GM23338 (cell line): ENCODE measurements around the gene ARRDC1.

ENCODE experiments used
- CTCF ChIP-seq, 2 experiments: fragments of 200-600 bp in 1 of 2; sonication (generic) in 1 of 2; conservative IDR thresholded peaks; 2 replicates each; pipeline versions ENCODE4 v1.5.1 to v1.6.1; 2016 to 2017; ENCODE audit warnings: antibody characterized with exemption in 2 of 2, low read depth in 2 of 2, mild to moderate bottlenecking in 2 of 2, moderate library complexity in 1 of 2
- EZH2 ChIP-seq: fragments of 200-600 bp; sonication (generic); IDR thresholded peaks from one replicate; pipeline ENCODE4 v1.8.0; 2017; ENCODE audit warnings: antibody characterized with exemption, mild to moderate bottlenecking, low read depth; ENCODE audit not compliant: unreplicated experiment
- EZH2phosphoT487 ChIP-seq: fragments of 200-600 bp; sonication (generic); IDR thresholded peaks from one replicate; pipeline ENCODE4 v1.8.1; 2018; ENCODE audit warnings: antibody characterized with exemption; ENCODE audit not compliant: unreplicated experiment
- NANOG ChIP-seq: IDR thresholded peaks from 2 replicates; pipeline ENCODE4 v1.6.1; 2016; ENCODE audit warnings: antibody characterized with exemption, borderline replicate concordance
- POLR2AphosphoS5 ChIP-seq: IDR thresholded peaks from 2 replicates; pipeline ENCODE4 v1.6.1; 2016; ENCODE audit warnings: antibody characterized with exemption, low read depth
- ZNF114 ChIP-seq: fragments of 250-450 bp; sonication (Bioruptor Pico); IDR thresholded peaks from 2 replicates; pipeline ENCODE4 v1.5.0; 2020; ENCODE audit warnings: mild to moderate bottlenecking, moderate library complexity

- TF ChIP-seq CTCF (conservative IDR thresholded peaks at IDR 0.05; ENCODE audit: low read depth in 2 of 2) (no peak), POLR2AphosphoS5 (no peak), ZNF114 (CRISPR knock-in tag) (no peak), NANOG (no peak), EZH2phosphoT487 (no peak), EZH2 (no peak)
These were observed 31.3 kb upstream of the ARRDC1 start for GRCh38 chr9:137574192-137574591.
